ENCODE measurements around the gene WNT9A.

Gene WNT9A

DNA sequence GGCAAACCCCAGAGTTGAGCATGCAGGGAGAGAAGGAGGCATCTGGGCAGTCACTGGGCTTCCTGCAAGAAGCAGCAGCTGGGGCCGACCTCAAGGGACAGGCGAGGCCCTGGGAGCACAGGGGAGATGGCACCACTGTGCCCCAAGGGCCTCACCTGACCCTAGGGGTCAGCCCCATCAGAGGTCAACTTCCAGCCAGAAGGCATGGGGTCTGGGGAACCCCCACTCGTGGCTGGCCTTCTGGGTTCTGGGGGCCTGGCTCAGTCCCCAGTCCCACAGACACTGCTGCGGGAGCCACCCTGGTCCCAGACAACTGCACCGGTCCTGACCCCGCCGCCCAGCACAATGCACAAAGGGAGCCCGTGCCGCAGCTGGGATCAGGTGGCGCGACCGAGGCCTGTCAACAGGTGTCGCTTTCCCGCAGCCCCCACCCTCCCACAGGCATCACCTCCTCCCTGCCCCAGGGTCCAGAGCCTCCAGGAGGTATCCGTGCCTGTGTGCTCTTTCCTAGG lies 6.2 kb downstream of the WNT9A start:
- DNase-seq, result no peak

DNA sequence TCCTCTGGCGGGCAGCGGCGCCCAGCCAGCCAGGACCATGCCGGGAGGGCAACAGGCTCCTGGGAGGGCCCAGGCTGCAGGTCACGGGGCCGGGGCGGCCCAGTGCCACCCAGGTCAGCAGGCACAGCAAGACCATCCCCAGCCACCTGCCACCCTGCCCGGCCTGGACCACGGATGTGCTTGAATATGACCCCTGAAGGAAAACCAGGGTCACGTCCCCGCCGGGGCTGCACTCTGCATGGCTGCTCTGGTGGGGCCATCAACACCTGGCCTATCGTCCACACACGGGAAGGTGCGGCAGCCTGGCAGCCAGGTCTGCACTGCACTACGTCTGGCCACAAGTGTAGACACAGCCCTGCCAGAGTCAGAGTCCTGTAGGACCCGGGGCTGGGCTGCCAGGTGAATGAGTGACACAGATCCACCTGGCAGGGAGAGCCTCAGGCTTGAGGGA lies 6.9 kb downstream of the WNT9A start:
- DNase-seq, result no peak

DNA sequence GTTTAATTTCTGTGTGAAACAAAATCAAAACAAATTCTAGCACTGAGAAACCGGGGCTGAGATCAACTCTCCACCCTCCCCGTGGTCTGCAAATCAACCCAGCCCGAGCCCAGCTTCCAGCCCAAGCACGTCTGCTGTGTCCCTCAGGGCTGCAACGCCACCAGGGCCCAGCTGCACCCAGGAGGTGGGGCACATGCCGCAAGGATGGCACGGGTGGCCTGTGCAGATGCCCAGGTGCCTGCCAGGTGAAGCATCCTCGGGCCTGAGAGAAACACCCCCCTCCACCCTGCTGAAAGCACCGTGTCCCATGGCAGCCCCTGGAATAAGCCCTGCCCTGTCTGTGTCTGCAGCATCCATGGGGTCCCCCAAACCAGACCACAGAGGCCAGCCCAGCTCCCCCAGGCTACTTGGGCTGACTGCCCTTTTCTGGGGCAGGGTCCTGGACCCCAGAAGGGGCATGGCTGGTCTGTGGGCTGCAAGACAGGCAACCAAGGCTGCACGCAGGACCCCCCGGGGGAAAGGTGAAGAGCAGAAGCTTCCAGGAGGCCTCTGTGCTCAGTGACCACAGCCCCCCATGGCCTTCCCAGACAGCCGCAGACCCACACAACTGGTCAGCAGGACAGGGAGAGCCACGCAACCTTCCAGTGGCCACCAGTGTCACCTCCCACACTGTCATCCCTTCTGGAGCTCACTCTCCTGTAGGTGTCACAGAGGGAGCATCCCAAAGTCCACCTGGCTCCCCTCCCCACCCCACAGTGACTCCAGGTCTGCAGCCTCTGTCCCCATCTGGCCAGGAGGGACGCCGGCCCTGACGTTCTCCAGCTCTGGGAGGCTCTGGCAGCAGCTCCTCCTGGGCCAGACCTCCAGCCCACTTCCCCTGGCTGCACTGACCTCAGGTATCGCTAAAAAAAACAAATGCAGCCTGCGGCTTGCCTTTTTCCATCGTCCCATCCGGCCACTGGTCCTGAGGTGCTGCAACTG lies 7.7 kb downstream of the WNT9A start:
- DNase-seq, result no peak

DNA sequence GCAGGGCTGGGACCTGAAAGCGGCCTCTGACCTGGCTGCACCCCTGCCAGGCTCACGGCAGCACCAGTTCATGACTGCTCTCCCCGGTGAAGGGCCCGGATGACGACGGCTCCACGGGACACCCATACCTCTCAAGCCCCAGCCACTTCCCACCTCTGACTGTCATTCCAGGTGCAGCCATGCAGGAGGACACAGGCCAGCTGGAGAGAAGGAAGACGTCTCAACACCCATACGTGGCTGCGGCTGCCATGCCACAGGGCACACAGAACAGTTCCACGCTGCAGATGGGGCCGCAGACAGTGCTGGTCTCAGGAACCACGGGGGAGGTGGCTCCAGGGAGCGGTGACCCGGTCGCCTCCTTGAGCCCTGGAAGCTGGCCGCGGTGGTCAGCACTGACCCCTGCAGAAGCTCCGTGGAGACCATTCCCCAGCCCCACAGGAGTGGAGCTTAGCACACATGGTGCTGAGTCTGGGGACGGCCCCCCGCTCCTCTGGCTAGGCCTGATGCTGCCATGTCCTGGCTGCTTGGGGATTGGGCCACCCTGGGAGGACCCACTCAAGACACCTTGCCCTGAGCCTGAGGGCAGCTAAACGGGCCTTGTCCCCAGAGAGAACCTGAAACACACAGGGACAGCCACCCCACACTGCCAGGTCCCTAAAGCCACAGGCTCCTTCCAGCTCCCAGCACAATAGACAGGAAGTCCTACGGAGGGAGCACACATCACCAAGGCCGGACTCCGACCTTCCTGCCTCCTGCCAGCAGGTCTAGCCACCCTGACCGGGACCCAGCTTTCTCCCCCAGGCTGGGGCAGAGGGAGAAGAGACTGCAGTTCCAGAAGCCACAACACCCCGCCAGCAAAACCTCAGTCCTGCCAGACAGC lies 8.6 kb downstream of the WNT9A start:
- no peak for DNase-seq

DNA sequence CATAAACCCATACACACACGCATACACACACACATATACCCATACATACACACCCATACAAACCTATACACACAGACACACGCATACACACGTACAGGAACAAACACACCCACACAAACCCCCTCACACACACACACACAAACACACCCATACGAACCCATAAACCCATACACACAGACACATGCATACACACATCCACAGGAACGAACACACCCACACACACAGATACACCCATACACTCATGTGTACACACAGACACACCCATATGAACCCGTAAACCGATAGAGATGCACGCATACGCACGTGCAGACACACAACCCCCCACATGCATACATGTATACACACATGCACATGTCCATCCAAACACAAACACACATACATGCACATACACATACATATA lies 9.5 kb downstream of the WNT9A start:
- DNase-seq, result no peak

DNA sequence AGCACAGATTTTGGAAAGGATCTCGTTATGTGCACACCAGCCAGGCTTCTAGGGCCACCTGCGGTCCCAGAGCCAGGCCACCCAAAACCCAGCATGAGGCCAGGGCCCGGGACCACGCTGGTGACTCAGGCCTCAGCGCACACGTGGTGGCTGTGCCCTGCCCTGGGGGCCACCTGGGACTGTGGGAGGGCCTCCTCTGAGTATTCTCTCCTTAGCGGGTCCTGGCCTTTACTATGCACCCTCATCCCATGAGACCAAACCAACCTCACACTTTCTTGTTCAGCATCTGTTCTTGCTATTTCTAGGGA lies 9.9 kb downstream of the WNT9A start:
- DNase-seq, result no peak

DNA sequence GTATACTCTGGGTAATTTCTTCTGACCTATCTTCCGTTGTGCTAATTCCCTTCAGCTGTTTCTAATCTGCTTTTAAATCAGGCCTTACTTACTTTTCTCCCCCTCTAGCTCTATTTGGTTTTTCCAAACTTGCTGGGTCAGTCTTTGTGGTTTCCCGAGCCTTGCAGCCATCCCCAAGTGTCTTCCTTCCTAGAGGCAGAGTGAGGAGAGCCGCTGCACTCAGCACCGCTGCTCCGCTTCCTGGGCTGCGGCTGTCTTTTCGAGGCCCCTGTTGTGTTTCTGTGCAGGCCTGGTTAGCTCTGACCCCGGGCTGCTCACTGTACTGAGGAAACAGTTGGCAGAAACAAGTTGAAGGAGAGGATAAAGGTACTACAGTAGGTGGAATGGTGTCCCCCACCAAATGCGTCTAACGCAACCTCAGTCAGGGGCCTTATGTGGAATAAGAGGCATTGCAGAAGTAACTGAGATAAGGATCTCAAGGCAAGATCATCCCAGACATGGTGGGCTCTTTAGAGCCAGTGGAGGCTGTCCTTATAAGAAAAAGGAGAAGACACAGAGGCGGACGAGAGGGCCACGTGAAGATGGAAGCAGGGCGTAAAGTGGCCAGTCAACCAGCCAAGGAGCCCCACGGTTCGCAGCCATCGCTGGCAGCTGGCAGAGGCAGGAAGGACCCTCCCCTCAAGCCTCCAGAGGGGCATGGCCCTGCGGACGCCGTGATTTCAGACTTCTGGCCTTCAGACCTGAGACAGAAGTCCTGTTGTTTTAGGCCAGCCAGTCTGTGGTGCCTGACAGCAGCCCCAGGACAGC lies 10.5 kb downstream of the WNT9A start:
- no peak for DNase-seq

DNA sequence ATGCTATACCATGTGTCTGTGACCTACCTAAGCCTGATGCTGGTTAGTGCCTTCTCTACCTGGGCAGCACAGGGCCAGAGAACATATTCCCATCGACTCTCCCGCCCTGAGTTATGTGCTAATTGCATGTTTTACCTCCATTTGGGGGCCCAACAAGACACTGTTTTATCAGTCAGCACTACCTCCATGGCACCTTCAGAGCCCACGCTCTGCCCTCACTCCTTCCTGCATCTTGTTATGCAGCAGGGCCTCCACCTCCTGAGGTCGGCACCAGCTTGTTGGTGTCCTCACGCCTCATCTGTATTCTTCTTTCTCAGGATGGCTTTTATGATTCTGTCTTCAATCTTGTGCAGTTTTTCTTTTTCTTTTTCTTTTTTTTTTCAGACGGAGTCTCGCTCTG lies 11.9 kb downstream of the WNT9A start:
- DNase-seq, result no peak

DNA sequence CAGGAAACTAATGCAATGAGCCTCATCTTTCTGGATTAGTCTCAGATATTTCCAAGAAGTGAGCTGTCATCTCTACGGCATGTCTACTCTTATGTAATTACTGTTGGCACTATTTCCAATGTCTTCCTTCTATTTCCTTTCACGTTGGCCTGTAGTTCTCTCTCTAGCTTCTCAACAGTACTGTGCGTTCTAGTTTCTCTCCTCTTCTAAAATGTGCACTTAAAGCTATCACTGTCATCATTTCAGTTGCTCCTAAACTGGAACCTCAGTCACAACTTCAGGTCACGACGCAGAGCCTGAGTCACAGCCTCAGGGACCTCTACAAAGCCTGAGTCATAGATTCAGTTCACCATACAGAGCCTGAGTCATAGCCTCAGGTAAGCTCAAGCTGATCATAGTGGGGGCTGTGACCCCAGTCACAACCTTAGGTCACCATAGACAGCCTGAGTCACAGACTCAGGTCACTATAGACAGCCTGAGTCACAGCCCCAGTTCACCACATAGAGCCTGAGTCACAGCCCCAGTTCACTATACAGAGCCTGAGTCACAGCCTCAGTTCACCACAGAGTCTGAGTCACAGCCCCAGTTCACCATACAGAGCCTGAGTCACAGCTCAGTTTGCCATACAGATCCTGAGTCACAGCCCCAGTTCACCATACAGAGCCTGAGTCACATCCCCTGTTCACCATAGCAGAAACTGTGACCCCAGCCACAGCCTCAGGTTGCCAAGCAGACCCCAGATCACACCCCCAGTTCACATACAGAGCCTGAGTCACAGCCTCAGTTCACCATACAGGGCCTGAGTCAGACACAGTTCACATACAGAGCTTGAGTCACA lies 13.0 kb downstream of the WNT9A start:
- peak; percentile 75 for DNase-seq

DNA sequence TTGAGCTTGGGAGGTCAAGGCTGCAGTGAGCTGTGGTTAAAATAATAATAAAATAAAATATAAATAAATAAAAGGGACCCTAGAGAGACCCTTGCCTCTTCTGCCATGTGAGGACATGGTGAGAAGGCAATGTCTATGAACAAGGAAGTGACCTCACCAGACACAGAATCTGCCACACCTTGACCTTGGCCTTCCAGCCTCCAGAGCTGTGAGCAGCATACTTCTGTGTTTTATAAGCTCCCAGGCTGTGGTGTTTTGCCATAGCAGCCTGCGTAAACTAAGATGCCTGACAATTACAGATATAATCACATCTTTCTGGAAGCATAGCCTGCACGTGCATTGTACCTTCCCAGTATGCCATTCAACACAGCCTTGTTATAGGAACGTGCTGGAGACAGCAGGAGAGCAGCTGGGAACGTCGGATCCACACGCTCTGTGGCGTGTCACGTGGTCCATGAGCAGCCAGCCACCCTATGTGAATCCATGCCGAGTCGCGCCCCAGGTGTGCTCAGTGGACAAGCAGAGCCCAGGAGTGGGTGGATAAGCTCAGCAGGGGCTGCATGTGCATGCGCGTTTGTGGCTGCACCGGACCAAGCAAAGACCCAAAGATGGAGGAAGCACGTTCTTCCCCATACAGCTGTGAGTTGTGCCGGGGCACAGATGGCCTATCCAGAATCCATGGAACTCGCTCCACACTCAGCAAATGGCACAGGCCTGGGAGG lies 17.8 kb downstream of the WNT9A start:
- no peak for DNase-seq

DNA sequence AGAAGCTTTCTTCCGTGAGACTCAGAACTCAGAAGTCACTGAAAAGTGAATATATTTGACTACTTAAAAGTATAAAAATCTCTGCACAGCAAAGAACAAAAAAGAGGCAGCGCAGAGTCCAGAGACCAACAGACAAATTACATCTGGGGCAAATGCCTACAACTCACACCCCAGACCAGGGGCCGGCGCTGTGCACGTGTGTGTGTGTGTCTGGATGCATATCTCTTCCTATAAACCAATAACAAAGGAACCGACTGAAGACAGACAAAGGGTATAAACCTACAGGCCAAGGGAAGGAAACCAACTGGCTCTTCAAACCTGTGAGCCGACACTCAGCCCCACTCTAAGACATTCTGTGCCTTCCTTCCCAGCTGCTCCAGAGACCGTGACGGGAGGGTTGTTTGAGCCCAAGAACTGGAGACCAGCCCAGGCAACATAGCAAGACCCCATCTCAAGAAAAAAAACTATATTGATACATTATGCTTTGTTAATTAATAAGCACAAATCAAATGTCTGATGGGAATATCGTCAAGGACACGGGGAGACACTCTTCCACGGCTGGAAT lies 18.8 kb downstream of the WNT9A start:
- no peak for DNase-seq

DNA sequence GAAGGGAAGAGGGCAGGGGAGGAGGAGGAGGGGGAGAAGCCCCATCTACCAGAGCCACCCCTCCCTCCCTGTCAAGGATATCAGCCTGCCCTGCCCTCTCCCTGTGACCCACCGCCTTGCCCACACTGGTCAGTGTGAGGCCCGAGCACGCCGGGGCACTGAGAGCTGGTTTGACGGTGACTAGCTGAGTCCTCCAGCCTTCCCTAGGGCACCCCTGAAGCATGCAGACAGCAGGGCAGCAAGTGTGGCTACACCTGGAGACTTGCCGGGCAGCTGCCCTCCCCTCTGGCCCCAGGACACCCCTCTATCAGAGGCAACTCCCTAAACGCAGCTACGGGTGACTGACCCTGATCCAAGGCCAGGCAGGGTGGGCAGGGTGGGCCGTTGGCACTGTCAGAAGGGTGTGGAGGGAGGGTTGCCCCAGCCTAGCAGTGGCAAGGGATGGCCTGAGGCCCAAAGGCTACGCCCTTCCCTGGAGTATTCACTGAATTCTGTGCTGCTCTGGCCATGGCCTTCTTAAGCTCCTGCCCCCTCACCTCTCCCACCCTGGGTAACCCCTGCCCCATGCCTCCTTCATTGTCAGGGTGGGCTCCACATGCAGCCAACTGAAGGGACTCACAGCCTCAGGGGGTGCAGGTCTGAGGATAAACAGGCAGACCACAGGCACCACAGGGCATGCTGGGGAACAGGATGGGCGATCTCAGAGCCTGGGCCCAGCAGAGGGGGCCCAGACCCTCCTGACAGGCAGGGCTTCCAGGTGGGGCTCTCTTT lies 19.6 kb downstream of the WNT9A start:
- DNase-seq, result no peak

DNA sequence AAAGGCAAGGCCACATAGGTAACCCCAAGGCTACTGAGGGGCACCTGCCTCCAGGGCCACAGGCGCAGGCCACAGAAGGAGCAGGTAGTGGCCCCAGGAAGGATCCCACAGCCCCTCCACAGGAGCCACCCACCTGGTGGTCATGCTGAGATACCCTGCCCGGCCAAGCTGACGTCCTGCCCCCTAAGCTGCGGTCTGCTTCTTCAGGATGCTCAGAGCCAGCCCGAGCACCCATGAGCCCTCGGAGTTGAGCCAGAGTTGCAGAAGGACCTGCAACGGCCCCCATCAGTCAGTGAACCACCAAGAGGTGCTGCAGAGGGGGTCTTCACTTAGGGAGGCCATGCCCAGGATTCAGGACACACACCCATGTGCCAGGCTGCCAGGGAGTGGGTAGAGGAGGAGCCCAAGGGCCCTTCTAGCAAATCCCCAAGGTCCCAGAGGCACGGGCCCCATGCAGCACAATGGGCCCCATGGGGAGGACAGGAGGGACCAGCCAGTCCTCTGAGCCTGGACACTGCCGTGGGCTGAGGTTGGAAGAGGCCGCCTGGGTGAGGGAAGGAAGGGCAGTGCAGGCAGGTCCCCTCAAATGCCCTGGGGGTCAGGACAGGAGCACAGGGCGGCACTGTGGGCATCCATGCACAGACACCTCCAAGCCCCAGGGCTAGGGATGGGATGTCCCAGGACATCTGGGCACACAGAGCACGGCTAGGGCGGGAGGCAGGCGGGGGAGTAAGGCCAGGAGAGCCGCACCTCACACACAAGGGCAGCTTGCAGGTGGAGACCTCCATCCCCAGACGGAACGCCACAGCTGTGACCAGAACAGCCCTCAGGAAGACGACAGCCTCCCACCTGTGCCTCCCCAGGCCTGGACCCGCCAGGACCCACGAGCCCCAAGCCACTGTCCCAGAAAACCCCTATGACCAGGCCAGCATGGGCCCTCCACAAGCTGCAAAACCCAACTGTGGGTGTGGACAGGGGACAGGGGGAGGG lies 20.5 kb downstream of the WNT9A start:
- DNase-seq, result no peak

DNA sequence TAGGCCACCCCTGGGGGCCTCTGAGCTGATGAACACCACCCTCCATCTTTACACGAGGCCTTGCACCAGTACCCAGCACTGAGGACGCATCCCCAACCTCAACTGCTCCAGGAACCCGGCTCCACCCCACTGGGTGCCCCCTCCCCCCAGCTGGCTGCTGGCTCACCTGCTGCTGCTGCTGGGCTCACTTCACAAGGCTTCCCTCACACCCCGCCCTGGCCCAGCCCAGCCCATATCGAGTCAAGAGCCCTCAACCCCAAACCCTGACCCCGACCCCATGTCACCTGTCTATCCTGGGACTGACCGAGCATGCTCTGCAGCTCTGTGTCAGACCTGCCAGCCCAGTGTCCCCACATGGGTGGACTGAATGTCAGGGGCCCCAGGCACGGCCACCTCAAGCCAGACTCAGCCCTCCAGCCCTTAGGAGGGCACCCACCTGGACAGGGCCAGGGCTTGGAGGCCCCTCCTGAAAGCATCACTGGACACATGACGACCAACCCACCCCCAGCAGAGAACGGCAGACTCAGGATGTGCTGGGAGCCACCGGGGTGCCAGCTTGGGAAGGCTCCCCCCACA lies 21.4 kb downstream of the WNT9A start:
- DNase-seq, result no peak

DNA sequence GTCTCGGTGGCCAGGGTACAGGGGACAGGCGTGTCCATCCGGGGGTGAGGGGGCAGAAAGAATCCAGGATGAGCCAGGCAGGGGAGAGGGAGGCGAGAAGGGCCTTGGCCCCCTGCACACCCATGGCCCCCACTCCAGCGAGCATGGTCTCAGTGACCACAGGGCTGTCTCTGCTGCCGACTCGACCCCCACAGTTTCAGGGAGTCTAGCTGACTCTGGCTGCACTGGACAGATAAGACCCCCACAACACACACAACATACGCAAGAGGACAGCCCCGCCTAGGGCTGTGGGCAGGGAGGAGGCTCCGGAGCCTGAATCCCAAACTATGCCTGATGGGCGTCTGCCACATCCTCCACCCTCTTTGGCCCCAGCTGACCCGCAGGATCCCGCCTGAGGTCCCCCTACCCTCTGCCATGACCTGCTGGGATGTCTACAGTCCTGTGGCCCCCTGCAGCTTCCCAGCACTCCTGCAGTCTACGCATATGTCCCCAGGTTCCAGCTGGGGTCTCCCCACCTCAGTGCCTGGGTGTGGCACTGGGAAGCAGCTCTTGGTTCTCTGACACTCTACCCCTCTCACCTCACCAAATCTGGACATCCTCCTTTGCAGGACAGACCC lies 22.0 kb downstream of the WNT9A start:
- no peak for DNase-seq

DNA sequence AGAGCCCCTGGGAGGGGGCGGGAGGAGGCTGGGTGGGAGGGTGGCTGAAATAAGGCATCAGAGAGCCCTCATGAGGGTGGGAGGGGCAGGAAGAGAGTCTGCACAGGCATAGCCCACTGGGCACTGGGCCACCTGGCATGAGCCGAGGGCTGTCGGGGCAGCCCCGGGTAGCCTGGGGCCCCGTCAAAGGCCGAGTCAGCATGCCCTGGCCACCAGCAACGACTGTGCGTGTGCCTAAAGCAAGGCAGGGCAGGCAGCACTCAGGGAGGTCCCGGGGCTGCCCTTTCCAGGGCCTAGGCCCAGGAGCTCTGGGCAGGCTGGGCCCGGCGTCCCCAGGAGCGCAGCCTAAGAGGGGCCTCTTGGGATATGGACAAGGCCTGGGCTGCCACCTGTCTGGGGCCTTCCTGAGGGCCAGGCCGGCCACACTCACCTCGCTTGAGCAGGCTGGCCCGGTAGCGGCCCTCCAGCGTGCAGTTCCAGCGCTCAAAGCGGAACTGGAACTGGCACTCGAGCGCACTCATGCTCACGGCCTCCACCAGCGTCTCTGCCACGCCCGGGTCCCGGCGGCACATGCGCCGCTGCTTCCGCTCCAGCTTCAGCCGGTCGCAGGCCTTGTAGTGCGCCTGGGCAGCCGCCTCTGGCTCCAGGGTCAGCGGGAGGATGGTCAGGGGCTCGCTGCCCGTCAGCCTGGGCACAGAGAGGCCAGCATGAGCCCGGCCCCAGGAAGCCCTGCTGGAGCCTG lies 22.7 kb downstream of the WNT9A start:
- DNase-seq, result no peak
